Measurements from ENCODE around the gene CHD1. TPM values are rescaled to one million over a fixed set of nuclear protein-coding genes. Genes with fewer than 3 reads are reported as not detected.

CHD1 gene
- total RNA-seq, 3 donors from 2014 or later: 67.5 to 114 (median 102) TPM

- intact Hi-C loops (cut with DNase I; ENCODE audit: low total_unique reads): no loop called here
- Histone ChIP-seq H3K4me3 (no peak overlapping the region), H3K27me3 (no peaks in the 10 kb centered on the region), H3K27ac (no peak overlapping the region), H3K9me3 (no peaks in the 10 kb centered on the region), H3K36me3 (no peaks in the 10 kb centered on the region), H3K4me1 (no peaks in the 10 kb centered on the region)
- no peak for DNase-seq (ENCODE audit: low spot score in 2 of 2)
- no peak for TF ChIP-seq POLR2A (IDR thresholded peaks at IDR 0.05)
- TF ChIP-seq POLR2AphosphoS5 (IDR thresholded peaks at IDR 0.05): no peak
- TF ChIP-seq, protein P1, sequence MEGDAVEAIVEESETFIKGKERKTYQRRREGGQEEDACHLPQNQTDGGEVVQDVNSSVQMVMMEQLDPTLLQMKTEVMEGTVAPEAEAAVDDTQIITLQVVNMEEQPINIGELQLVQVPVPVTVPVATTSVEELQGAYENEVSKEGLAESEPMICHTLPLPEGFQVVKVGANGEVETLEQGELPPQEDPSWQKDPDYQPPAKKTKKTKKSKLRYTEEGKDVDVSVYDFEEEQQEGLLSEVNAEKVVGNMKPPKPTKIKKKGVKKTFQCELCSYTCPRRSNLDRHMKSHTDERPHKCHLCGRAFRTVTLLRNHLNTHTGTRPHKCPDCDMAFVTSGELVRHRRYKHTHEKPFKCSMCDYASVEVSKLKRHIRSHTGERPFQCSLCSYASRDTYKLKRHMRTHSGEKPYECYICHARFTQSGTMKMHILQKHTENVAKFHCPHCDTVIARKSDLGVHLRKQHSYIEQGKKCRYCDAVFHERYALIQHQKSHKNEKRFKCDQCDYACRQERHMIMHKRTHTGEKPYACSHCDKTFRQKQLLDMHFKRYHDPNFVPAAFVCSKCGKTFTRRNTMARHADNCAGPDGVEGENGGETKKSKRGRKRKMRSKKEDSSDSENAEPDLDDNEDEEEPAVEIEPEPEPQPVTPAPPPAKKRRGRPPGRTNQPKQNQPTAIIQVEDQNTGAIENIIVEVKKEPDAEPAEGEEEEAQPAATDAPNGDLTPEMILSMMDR (IDR thresholded peaks at IDR 0.05): no peak
Measured at GRCh38 chr5:98898743-98899142, 30.1 kb downstream of the CHD1 start.

DNA sequence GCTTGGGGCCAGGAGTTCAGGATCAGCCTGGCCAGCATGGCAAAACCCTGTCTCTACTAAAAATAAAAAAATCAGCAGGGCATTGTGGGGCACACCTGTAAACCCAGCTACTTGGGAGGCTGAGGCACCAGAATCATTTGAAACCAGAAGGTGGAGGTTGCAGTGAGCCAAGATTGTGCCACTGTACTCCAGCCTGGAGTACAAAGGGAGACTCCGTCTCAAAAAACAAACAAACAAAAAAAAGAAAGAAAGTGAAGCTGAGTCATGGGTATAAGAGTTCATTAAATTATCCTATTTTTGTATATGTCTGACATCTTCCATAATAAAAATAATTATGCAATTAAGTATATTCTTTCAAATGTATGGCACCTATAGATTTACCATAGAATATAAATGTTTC lies 37.2 kb downstream of the CHD1 start:
- Histone ChIP-seq H3K27me3 (no peaks in the 10 kb centered on the region), H3K4me1 (no peaks in the 10 kb centered on the region), H3K9me3 (no peaks in the 10 kb centered on the region), H3K4me3 (no peak overlapping the region), H3K36me3 (peaks cover 7% of the 10 kb centered on the region), H3K27ac (no peak overlapping the region)
- TF ChIP-seq, protein P1 (IDR thresholded peaks at IDR 0.05): no peak
- TF ChIP-seq POLR2A (IDR thresholded peaks at IDR 0.05) (no peak), POLR2AphosphoS5 (IDR thresholded peaks at IDR 0.05) (no peak)
- intact Hi-C loops (cut with DNase I; ENCODE audit: low total_unique reads): no loop called here
- DNase-seq (ENCODE audit: low spot score in 2 of 2): no peak

DNA sequence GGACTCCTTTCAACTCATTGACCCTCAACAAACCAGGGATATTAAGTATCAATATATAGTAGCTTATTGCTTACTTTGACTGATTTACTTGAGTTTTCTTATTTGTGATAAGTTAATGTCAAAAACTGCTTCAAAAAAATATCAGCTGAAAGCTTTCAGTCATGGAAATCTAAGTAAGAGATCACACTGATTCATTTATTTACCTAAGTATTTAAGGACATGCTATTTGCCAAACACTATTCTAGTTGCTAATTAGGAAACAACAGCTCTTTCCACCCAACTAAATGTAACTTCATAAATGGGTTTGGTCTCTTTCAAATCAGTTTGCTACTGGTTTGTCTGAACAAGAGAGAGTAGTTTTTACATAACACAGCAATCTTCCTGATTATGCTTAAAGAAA lies 48.2 kb downstream of the CHD1 start:
- DNase-seq (ENCODE audit: low spot score in 2 of 2): no peak
- no peaks in the 10 kb centered on the region for H3K4me1 ChIP-seq
- TF ChIP-seq POLR2AphosphoS5 (IDR thresholded peaks at IDR 0.05): no peak
- TF ChIP-seq, protein P1 (IDR thresholded peaks at IDR 0.05): no peak
- no peak for TF ChIP-seq POLR2A (IDR thresholded peaks at IDR 0.05)
- intact Hi-C loops (cut with DNase I; ENCODE audit: low total_unique reads): no loop called here
- no peak overlapping the region for H3K27ac ChIP-seq
- H3K27me3 ChIP-seq: no peaks in the 10 kb centered on the region
- no peaks in the 10 kb centered on the region for H3K36me3 ChIP-seq
- H3K4me3 ChIP-seq: no peak overlapping the region
- no peaks in the 10 kb centered on the region for H3K9me3 ChIP-seq

DNA sequence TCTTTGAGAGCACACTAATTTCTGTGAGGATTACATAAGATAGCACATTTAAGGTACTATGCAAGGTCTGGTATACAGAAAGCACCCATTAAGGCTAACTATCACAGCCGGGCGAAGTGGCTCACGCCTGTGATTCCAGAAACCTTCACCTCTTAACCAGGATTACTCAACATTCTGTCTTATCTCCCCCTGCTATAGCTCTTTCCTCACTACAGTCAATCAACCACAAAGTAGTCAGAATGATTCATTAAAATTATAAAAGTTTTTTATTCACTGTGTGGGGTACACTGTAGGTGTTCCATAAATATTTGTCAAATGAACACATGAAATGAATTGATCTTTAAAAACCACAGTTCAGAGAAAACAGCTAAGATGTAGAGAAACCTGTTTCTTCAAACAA lies 48.7 kb downstream of the CHD1 start:
- DNase-seq (ENCODE audit: low spot score in 2 of 2): no peak
- Histone ChIP-seq H3K36me3 (no peaks in the 10 kb centered on the region), H3K4me1 (no peaks in the 10 kb centered on the region), H3K27me3 (no peaks in the 10 kb centered on the region), H3K27ac (no peak overlapping the region), H3K4me3 (no peak overlapping the region), H3K9me3 (no peaks in the 10 kb centered on the region)
- intact Hi-C loops (cut with DNase I; ENCODE audit: low total_unique reads): no loop called here
- TF ChIP-seq POLR2A (IDR thresholded peaks at IDR 0.05): no peak
- TF ChIP-seq POLR2AphosphoS5 (IDR thresholded peaks at IDR 0.05): no peak

GRCh38 chr5:98877600-98877999 lies 51.2 kb downstream of the CHD1 start:
- no peaks in the 10 kb centered on the region for H3K4me1 ChIP-seq
- no peak overlapping the region for H3K27ac ChIP-seq
- no peaks in the 10 kb centered on the region for H3K27me3 ChIP-seq
- TF ChIP-seq POLR2A (IDR thresholded peaks at IDR 0.05) (no peak), POLR2AphosphoS5 (IDR thresholded peaks at IDR 0.05) (no peak)
- TF ChIP-seq, protein P1 (IDR thresholded peaks at IDR 0.05): no peak
- intact Hi-C loops (cut with DNase I; ENCODE audit: low total_unique reads): no loop called here
- H3K9me3 ChIP-seq: no peaks in the 10 kb centered on the region
- no peak overlapping the region for H3K4me3 ChIP-seq
- no peak for DNase-seq (ENCODE audit: low spot score in 2 of 2)
- H3K36me3 ChIP-seq: no peaks in the 10 kb centered on the region

GRCh38 chr5:98872674-98873073 lies 56.1 kb downstream of the CHD1 start:
- H3K36me3 ChIP-seq: no peaks in the 10 kb centered on the region
- TF ChIP-seq, protein P1 (IDR thresholded peaks at IDR 0.05): no peak
- no peak for TF ChIP-seq POLR2AphosphoS5 (IDR thresholded peaks at IDR 0.05)
- TF ChIP-seq POLR2A (IDR thresholded peaks at IDR 0.05): no peak
- no peak for DNase-seq (ENCODE audit: low spot score in 2 of 2)
- H3K27me3 ChIP-seq: no peaks in the 10 kb centered on the region
- H3K4me3 ChIP-seq: no peak overlapping the region
- H3K4me1 ChIP-seq: no peaks in the 10 kb centered on the region
- H3K27ac ChIP-seq: no peak overlapping the region
- intact Hi-C loops (cut with DNase I; ENCODE audit: low total_unique reads): no loop called here
- no peaks in the 10 kb centered on the region for H3K9me3 ChIP-seq

All from breast epithelium (tissue), 4 donors.